NCI-H524 (cell line): ENCODE data around the gene ABHD6.
"Not testable (repeated sequence)": the region's sequence is repeated elsewhere in the genome, so short reads cannot be mapped to it uniquely, and the experiment has no call there.

ENCODE experiments used
- DNase-seq, 2 experiments: peaks; one replicate each; lab custom pipeline; 2025; lab: John Stamatoyannopoulos, UW

Gene ABHD6

GRCh38 chr3:58323529-58324390 is 86.2 kb downstream of the ABHD6 start:
- no peak for DNase-seq

GRCh38 chr3:58324391-58325390 is 87.1 kb downstream of the ABHD6 start:
- DNase-seq, result no peak

DNA sequence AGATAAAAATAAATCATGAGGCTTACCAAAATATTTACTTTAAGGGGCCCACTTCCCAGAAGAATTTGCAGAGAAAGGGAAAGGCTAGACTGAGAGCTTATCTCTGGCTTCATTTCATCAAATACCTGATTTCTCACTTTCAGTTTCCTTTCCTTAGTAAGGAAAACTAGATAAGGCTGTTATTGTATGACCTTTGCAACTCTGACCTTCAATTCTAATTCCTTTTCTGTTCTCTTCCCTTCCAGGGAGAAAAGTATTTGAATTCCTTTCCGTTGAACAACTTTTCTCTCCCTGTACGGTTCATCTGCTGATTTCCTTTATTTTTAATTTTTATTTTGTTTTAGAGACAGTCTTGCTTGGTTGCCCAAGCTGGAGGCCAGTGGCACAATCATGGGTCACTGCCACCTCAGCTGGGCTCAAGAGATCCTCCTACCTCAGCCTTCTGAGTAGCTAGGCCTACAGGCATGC is 88.0 kb downstream of the ABHD6 start:
- DNase-seq, result no peak

GRCh38 chr3:58326267-58326900 is 88.8 kb downstream of the ABHD6 start:
- DNase-seq, result no peak

DNA sequence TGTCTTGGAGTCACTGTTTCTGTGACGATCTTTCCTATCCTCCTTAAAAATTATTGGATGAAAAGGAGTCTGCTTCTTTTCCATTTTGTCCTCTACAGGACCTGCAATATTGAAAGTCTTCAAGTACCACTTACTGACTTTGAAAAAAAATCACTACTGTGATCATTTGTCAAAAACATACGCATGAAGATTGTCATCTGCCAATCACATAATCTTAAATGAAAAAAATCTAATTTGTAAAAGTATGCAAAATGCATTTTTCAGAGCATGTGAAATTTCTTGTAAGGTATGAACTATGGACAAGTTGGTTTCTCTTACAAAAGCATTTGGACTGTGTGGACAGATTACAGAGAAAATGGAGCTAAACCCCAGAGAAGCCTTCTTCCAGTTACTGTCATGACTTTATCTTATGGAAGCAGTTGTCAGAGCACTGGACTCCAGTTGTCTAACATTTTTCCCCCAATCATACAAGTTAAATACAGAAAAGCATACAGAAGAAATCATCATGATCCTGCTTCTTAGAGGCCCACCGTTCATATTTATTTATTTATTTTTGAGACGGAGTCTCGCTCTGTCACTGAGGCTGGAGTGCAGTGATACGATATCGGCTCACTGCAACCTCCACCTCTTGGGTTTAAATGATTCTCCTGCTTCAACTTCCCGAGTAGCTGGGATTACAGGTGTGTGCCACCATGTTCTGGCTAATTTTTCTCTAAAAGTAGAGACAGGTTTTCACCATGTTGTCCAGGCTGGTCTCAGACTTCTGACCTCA is 91.7 kb downstream of the ABHD6 start:
- DNase-seq, result no peak

DNA sequence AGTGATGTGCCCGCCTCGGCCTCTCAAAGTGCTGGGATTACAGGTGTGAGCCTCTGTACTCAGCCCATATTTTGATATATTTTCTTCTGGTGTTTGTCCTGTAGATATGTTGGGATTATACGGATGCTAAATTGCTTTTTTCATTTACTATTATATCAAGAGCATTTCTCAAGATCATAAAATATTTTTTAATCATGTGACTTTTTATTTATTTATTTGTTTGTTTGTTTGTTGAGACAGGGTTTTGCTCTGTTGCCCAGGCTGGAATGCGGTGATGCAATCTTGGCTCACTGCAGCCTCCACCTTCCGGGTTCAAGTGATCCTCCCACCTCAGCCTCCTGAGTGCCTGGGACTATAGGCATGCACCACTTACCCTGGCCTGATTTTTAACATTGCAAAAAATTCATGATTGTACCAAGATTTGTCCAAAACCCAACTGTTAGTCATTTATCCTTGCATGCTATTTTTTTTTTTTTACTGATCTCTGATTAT is 92.4 kb downstream of the ABHD6 start:
- no peak for DNase-seq

- no peak for DNase-seq
Measured at GRCh38 chr3:58331593-58332152, 94.1 kb downstream of the ABHD6 start.

DNA sequence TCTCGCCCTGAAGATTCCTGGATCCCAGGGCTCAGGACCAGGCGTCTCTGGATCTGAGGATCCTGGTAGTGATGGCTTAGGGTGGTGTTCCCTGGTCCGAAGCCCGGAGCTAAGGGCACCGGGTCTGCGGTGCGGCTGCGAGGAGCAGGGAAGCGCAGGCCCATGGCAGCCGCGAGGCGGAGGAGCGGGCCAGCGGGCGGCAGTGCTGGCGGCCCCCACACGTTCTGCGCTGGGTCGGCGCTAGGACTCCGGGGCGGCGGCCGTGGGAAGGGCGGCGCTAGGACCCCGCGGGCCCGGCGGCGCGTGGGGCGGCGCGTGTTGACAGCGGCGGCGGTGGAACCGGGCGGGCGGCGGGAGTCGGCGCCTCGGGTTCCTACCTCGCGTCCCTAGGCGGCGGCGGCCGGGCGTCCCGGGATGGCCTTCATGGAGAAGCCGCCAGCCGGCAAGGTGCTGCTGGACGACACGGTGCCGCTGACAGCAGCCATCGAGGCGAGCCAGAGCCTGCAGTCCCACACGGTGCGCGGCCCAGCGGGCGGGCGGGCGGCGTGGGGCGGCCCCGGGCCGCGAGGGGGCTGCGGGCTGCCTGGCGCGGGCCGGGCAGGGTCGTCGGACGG is 95.1 kb downstream of the ABHD6 start, which contains the start of gene PXK:
Gene PXK (plus strand): TSS at position 318 of the 614 bp plus-strand sequence. CDS start 97 bp downstream, at position 415.
- peak in 1 of 2 experiments; percentile 56 for DNase-seq

GRCh38 chr3:58333206-58334012 is 95.8 kb downstream of the ABHD6 start:
- peak in 1 of 2 experiments; percentile 43 for DNase-seq

DNA sequence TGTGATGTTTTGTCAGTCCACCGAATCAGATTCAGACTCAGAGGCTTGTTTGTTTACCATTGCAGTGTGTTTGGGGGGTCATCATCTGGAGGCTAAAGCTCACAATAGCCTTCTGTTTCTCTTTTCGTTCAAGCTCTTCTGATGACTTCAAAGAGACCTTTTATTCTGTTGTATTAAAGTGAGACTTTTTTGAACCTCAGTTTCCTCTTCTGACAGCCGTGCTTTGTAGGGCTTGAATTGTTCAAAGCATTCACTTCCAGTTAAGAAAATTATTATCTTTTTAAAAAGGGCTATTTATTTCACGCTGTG is 96.4 kb downstream of the ABHD6 start:
- DNase-seq, result no peak

- no peak for DNase-seq
Measured at GRCh38 chr3:58334506-58334884, 96.9 kb downstream of the ABHD6 start.

- no peak for DNase-seq
Measured at GRCh38 chr3:58335652-58335947, 98.0 kb downstream of the ABHD6 start.

DNA sequence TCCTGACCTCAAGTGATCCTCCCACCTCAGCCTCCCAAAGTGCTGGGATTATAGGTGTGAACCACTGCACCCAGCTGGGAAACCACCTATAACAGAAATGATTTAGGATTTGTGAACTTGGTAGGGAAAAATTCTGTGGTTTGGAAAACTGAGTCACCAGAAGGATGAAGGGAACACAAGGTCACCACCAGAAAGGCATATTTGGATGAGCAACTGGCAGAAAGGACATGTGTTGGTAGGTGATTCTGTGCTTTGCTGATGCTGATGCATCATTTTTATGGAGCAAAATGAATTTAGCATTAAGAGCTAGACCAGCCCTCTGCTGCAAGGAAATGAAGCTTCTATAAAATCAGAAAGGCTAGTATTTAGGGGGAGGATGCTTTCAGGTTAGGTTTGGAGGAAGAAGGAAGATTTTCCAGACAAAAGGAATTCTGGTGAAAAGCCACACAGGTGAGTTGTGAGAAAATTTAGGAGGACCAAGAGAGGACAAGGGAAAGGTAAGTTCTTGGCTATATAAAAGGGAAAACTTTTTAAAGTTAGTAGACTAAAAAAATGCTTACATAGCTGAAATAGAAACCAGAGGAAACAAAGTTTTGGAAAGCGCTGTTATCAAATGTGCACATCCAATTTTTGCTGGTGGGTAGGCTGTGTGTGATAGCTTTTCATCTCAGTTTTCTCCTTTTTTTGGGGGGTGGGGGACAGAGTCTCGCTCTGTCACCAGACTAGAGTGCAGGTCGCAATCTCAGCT is 98.7 kb downstream of the ABHD6 start:
- DNase-seq, result no peak

GRCh38 chr3:58337190-58337589 is 99.6 kb downstream of the ABHD6 start:
- DNase-seq, result no peak

- DNase-seq, result not testable (repeated sequence)
Measured at GRCh38 chr3:58339146-58339545, 101.6 kb downstream of the ABHD6 start.

DNA sequence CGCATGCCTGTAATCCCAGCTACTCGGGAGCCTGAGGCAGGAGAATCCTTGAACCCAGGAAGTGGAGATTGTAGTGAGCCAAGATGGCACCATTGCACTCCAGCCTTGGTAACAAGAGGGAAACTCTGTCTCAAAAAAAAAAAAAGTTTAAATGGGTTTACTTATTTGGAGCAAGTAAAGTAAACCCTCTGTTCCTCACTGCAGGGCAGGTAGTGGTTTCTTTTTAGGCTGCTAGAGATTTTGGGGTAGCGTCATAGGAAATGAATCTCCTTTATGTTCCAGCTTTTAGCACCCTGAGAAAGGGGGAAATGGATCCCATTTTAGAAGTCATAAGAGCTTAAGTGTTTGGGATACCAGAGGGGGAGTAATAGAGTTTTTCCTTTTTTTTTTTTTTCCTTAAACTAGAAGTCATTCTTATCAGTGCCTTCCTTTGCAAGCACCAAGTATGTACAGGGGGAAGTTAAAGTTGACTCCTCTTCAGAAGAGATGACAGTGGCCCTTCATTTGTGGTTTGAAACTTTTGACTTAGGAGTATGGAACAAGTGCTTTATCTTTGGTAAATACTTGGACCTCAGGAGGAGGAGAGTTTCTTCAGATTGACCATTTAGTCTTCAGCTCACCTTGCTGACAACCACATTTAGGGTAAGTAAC is 103.1 kb downstream of the ABHD6 start:
- DNase-seq, result no peak

DNA sequence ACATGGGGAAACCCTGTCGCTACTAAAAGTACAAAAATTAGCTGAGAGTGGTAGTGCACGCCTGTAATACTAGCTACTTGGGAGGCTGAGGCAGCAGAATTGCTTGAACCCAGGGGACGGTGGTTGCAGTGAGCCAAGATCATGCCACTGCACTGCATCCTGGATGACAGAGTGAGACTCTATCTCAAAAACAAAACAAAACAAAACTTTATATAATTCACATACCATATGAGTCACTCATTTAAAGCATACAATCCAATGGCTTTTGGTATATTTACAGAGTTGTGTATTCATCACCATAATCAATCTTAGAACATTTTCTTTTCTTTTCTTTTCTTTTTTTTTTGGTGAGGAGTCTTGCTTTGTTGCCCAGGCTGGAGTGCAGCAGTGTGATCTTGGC is 103.8 kb downstream of the ABHD6 start:
- DNase-seq, result no peak

DNA sequence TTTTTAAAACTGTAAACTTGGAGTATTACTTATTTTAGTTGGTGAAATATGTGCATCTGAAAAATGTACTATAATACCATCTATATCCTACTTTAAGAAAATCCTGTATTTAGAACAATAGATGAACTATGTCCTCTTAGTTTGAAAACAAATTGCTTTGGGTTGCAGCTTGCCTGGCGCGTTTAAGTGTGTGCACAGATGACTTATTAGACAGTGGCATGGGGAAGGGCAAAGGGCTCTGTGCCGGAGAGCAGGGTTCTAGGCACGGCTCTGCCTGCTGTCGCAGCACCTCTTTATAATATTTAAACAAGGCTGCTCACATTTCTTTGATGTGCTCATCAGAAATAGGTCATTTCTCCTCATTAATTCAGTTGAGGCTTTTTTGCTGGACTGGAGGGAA is 105.1 kb downstream of the ABHD6 start:
- no peak for DNase-seq
